CD4-positive, alpha-beta T cell (primary cell): ENCODE data around the gene MAP1LC3B2. TPM values are rescaled to one million over a fixed set of nuclear protein-coding genes. Genes with fewer than 3 reads are reported as not detected.

ENCODE experiments used
- ATAC-seq: fragments of 200-7000 bp; cut with Tn5 transposase; one replicate; pipeline ENCODE4 v1.10.0; 2022; ENCODE audit warnings: mild to moderate bottlenecking; ENCODE audit not compliant: poor library complexity
- CTCF ChIA-PET: fragments of 350-600 bp; sonication (Branson Sonifier 250); formaldehyde crosslinking; loops from one replicate; lab custom pipeline; 2021; ENCODE audit warnings: antibody characterized with exemption, inconsistent platforms; lab: Charles Lee
- POLR2A ChIA-PET: fragments of 350-600 bp; sonication (Branson Sonifier 250); formaldehyde crosslinking; loops from one replicate; lab custom pipeline; 2021; ENCODE audit warnings: antibody characterized with exemption, inconsistent platforms; lab: Charles Lee
- DNase-seq, 14 experiments: peaks; one replicate each; pipeline ENCODE4 v3.0.0-alpha.2; 2013 to 2020; ENCODE audit warnings: mixed read lengths in 2 of 14
- H3K27ac ChIP-seq, 2 donors: one replicate each; pipeline versions ENCODE4 v1.5.1 to v1.7.0; 2013; ENCODE audit warnings: low read length in 2 of 2, low read depth in 1 of 2, mild to moderate bottlenecking in 1 of 2
- H3K27me3 ChIP-seq, 2 experiments: 1 replicate in 1 of 2; 2 replicates in 1 of 2; pipeline versions ENCODE4 v1.6.1 to v1.7.0; 2013; ENCODE audit warnings: low read length in 2 of 2, control low read depth in 1 of 2, mild to moderate bottlenecking in 1 of 2, moderate library complexity in 1 of 2; ENCODE audit not compliant: insufficient read depth in 2 of 2, control insufficient read depth in 1 of 2
- H3K36me3 ChIP-seq: one replicate; pipeline ENCODE4 v1.6.1; 2013; ENCODE audit warnings: low read length, control low read depth; ENCODE audit not compliant: insufficient read depth
- H3K4me1 ChIP-seq: one replicate; pipeline ENCODE4 v1.6.1; 2013; ENCODE audit warnings: low read length, control low read depth; ENCODE audit not compliant: insufficient read depth
- H3K4me3 ChIP-seq: one replicate; pipeline ENCODE4 v1.5.1; 2013; ENCODE audit warnings: mild to moderate bottlenecking, low read length, moderate library complexity
- H3K9me3 ChIP-seq, 2 experiments: 1 replicate in 1 of 2; 2 replicates in 1 of 2; pipeline versions ENCODE4 v1.6.1 to v1.7.0; 2013; ENCODE audit warnings: low read length in 2 of 2, mild to moderate bottlenecking in 2 of 2, control low read depth in 1 of 2, moderate library complexity in 1 of 2; ENCODE audit not compliant: control insufficient read depth in 1 of 2, insufficient read depth in 1 of 2
- H3K27ac Mint-ChIP-seq: one replicate; pipeline ENCODE4 v1.8.0; 2020; ENCODE audit warnings: mixed read lengths
- H3K27me3 Mint-ChIP-seq: one replicate; pipeline ENCODE4 v1.8.0; 2021; ENCODE audit warnings: mixed read lengths
- H3K36me3 Mint-ChIP-seq: one replicate; pipeline ENCODE4 v1.8.0; 2021; ENCODE audit warnings: low read depth, mixed read lengths
- H3K4me1 Mint-ChIP-seq: one replicate; pipeline ENCODE4 v1.8.0; 2021; ENCODE audit warnings: low read depth, mixed read lengths
- H3K4me3 Mint-ChIP-seq: one replicate; pipeline ENCODE4 v1.8.0; 2020; ENCODE audit warnings: mild to moderate bottlenecking, mixed read lengths
- H3K9me3 Mint-ChIP-seq: one replicate; pipeline ENCODE4 v1.8.0; 2020; ENCODE audit warnings: mixed read lengths
- intact Hi-C, 2 experiments: fragments of 100-400 bp; cut with DNase I in 1 of 2; cut with micrococcal nuclease in 1 of 2; formaldehyde crosslinking; loops; one replicate each; pipeline versions ENCODE4 v1.15.1 to v1.9.0; 2023 to 2025; cut with DNase I, micrococcal nuclease
- total RNA-seq, 174 experiments: library from RNA in 2 of 174; stranded (reverse) in 2 of 174; gene quantifications; one replicate each; pipeline ENCODE4 v1.2.3 and lab custom pipeline; 2021 to 2026
- TF ChIP-seq, protein P1 (sequence below): fragments of 200-600 bp; IDR thresholded peaks from one replicate; pipeline ENCODE4 v1.8.0; 2022; ENCODE audit warnings: antibody characterized with exemption, mild to moderate bottlenecking

Gene MAP1LC3B2
- total RNA-seq, 2 experiments from 2014 or later: 1.5 to 2.1 TPM

DNA sequence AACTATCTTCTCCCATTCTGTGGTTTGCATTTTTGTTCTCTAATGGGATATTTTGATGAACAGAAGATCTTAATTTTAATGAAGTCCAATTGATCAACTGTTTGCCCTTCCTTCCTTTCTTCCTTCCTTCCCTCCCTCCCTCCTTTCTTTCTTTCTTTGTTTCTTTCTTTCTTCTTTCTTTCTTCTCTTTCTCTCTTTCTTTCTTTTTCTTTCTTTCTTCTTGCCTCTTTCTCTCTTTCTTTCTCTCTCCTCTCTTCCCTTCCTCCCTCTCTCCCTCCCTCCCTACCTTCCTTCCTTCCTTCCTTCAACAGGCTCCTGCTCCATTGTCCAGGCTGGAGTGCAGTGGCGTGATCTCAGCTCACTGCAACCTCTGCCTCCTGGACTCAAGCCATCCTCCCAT lies 18.9 kb downstream of the MAP1LC3B2 start:
- no peaks in the 10 kb centered on the region for H3K4me1 Mint-ChIP-seq
- ChIA-PET POLR2A (no interaction called here), CTCF (no interaction called here)
- H3K36me3 Mint-ChIP-seq: no peaks in the 10 kb centered on the region
- ATAC-seq: no peak
- no peak for DNase-seq
- H3K9me3 Mint-ChIP-seq: no peaks in the 10 kb centered on the region
- Histone ChIP-seq H3K36me3 (no peaks in the 10 kb centered on the region), H3K4me1 (no peaks in the 10 kb centered on the region), H3K27ac (no peak overlapping the region), H3K4me3 (no peak overlapping the region), H3K9me3 (no peaks in the 10 kb centered on the region), H3K27me3 (no peaks in the 10 kb centered on the region)
- H3K4me3 Mint-ChIP-seq: no peak overlapping the region
- TF ChIP-seq, protein P1, sequence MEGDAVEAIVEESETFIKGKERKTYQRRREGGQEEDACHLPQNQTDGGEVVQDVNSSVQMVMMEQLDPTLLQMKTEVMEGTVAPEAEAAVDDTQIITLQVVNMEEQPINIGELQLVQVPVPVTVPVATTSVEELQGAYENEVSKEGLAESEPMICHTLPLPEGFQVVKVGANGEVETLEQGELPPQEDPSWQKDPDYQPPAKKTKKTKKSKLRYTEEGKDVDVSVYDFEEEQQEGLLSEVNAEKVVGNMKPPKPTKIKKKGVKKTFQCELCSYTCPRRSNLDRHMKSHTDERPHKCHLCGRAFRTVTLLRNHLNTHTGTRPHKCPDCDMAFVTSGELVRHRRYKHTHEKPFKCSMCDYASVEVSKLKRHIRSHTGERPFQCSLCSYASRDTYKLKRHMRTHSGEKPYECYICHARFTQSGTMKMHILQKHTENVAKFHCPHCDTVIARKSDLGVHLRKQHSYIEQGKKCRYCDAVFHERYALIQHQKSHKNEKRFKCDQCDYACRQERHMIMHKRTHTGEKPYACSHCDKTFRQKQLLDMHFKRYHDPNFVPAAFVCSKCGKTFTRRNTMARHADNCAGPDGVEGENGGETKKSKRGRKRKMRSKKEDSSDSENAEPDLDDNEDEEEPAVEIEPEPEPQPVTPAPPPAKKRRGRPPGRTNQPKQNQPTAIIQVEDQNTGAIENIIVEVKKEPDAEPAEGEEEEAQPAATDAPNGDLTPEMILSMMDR: no peak
- H3K27me3 Mint-ChIP-seq: no peaks in the 10 kb centered on the region
- no peak overlapping the region for H3K27ac Mint-ChIP-seq
- intact Hi-C loops: no loop called here

DNA sequence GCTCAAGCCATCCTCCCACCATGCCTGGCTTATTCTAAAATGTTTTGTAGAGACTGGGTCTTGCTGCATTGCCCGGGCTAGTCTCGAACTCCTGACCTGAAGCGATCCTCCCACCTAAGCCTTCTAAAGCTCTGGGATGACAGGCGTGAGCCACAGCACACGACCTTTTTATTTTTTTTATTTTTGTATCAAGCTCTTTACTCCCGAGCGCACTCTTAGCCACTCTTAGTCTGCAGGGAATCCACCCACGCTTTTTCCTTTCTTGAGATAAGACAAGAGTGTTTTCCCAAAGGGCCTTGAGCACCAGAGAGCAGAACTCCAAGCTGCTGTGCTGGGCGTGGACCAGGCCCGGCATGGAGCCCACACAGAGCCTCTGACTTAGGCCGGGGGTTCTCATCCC lies 23.4 kb downstream of the MAP1LC3B2 start:
- no peaks in the 10 kb centered on the region for H3K36me3 Mint-ChIP-seq
- POLR2A ChIA-PET: interaction anchor here (1.9 kb wide), 1 partner anchor 23 kb away, joined by 4 read pairs; the partner anchor contains the start of gene MAP1LC3B2
- H3K4me3 ChIP-seq: no peak overlapping the region
- DNase-seq (no peak), ATAC-seq (no peak)
- H3K27ac ChIP-seq: no peak overlapping the region
- no peaks in the 10 kb centered on the region for H3K27me3 Mint-ChIP-seq
- CTCF ChIA-PET: no interaction called here
- no peaks in the 10 kb centered on the region for H3K27me3 ChIP-seq
- H3K9me3 ChIP-seq: peaks cover 8 to 9% of the 10 kb centered on the region in 2 experiments
- H3K4me3 Mint-ChIP-seq: no peak overlapping the region
- no peaks in the 10 kb centered on the region for H3K36me3 ChIP-seq
- no peaks in the 10 kb centered on the region for H3K9me3 Mint-ChIP-seq
- no peaks in the 10 kb centered on the region for H3K4me1 Mint-ChIP-seq
- intact Hi-C loops: no loop called here
- H3K4me1 ChIP-seq: no peaks in the 10 kb centered on the region
- TF ChIP-seq, protein P1: no peak
- H3K27ac Mint-ChIP-seq: no peak overlapping the region

DNA sequence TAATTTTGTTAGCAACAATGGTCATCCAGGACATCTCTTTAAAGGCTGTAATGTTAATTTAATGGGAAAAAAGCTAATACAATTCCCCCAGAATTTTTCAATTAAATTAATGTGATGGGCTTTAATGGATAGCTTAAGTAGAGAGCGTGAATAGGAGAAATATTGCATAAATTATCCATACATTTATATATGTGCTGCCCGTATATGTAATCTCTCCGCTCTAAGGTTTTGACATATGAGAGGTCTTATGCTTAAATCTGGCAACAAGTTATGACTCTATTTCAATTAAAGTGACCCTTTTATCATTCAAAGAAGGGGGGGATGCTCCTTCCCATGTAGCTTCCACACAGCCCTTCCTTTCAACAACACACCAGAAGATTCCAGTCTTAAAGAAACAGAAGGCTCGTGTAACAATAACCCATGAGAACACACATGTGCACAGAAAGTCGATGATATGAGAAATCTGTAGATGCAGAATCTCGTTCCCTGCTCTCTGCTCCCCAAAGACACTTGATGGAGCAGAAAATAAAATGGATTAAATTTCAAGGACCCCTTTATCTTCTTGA lies 24.0 kb downstream of the MAP1LC3B2 start:
- H3K4me1 ChIP-seq: no peaks in the 10 kb centered on the region
- Mint-ChIP-seq H3K9me3 (no peaks in the 10 kb centered on the region), H3K27ac (no peak overlapping the region), H3K4me1 (no peaks in the 10 kb centered on the region), H3K27me3 (no peaks in the 10 kb centered on the region), H3K4me3 (no peak overlapping the region), H3K36me3 (no peaks in the 10 kb centered on the region)
- DNase-seq: no peak
- TF ChIP-seq, protein P1: no peak
- intact Hi-C loops: no loop called here
- H3K9me3 ChIP-seq: peaks cover 8 to 9% of the 10 kb centered on the region in 2 experiments
- no peak for ATAC-seq
- ChIA-PET POLR2A (interaction anchor here (1.0 to 1.9 kb wide), 2 partner anchors 21 to 23 kb away, joined by 3 to 4 read pairs; partner anchors contain the start of gene MAP1LC3B2), CTCF (no interaction called here)
- H3K27me3 ChIP-seq: no peaks in the 10 kb centered on the region
- H3K36me3 ChIP-seq: no peaks in the 10 kb centered on the region
- no peak overlapping the region for H3K4me3 ChIP-seq
- H3K27ac ChIP-seq: no peak overlapping the region
